GM18505 (cell line): Measurements from ENCODE around the gene SH3D19.
"Not testable (repeated sequence)": the region's sequence is repeated elsewhere in the genome, so short reads cannot be mapped to it uniquely, and the experiment has no call there.

ENCODE experiments used
- ATAC-seq: cut with Tn5 transposase; IDR thresholded peaks from one replicate; pipeline ENCODE4 v1.9.1; 2021; ENCODE audit not compliant: unreplicated experiment
- POLR2A ChIP-seq: IDR thresholded peaks from 4 replicates; pipeline ENCODE4 v1.6.1; 2011; ENCODE audit warnings: borderline replicate concordance; ENCODE audit not compliant: insufficient read depth, insufficient read length; ENCODE audit errors: extremely low read depth

Gene SH3D19

DNA sequence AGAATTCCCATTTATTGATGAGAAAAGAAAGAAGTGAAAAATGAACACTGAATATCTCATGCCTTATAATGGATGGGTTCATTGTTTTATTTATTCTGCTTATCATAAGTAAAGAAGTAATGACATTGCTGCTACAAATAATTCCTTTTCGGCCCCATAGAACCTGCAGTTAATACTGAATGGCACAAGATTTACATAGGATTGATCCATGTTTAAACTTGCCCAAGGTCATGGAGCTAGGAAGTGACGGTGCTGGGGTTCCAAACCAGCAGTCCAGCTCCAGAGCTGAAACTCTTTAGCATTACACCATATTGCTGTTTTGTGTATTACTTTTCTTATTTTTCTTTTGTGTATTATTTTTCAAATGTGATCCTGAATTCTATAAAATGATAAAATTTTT is 78.7 kb downstream of the SH3D19 start:
- ATAC-seq = no peak
- no peak for TF ChIP-seq POLR2A

DNA sequence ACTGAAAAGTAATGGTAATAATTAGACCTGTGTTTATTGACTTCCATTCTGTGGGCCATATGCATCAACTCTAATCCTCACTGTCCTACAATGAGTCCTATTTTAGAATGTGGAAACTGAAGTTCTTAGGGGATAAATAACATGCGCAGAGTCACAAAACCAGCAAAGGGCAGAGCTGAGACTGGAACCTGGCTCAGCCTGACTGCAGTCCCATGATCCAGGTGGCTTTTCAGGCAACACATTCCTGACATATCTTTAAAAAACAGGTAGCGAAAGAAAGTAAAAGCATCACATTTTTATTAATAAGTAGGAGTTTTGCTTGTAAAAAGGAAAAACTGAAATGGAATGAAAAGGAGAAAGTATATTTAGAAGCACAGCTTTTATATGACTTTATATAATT is 83.1 kb downstream of the SH3D19 start:
- no peak for TF ChIP-seq POLR2A

DNA sequence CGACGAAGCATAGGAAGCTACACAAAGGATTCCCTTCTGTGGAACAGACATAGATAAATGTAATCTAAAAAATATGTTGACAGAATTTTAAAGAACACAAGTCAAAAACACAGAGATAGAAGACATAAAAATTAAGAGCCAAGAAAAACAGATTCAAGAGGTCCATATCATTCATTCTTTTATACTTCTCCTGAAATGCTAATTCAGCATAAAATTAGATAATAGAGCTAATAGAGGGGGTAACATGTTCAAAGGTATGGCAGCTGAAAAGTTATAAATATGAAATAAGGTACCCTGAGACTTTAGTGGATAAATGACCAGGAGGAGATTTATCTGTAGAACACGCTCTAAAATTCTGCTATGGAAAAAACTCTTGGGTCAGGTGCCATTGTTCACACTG is 85.8 kb downstream of the SH3D19 start:
- no peak for TF ChIP-seq POLR2A
- ATAC-seq = no peak

More for the DNA sequence above, 83.1 kb downstream of the SH3D19 start:
- ATAC-seq = no peak

DNA sequence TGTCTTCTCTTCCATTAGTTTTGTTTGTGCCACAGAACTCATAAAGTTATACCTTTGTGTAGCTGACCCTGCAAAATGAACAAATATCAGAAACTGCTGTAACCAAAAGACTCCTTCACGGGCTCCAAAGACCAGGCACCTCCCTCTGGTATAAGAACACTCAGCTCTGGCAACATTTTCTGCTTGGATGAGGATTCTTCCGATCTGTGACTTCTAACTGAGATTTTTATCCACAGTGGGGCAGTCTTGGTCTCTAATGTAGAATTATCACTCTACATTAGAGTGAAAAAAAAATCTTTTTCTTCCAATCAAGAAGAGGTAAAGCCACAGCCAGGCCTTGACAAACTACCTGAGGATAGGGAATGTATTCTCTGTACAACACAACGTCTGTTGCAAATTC is 86.9 kb downstream of the SH3D19 start:
- no peak for ATAC-seq
- TF ChIP-seq POLR2A = no peak

DNA sequence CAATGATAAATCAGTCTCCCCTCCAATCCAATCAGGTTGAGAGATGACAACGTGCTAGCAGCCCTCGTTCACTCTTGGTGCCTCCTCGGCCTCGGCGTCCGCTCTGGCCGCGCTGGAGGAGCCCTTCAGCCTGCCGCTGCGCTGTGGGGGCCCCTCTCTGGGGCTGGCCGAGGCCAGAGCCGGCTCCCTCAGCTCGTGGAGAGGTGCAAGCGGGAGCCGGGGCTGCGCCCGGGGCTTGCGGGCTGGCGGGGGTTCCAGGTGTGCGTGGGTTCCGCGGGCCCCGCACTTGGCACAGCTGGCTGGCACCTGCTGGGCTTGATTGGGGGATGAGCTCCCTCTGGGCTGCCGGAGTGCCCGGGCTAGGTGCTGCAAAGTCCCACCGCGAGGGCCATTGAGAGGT is 89.4 kb downstream of the SH3D19 start:
- ATAC-seq = no peak
- no peak for TF ChIP-seq POLR2A

DNA sequence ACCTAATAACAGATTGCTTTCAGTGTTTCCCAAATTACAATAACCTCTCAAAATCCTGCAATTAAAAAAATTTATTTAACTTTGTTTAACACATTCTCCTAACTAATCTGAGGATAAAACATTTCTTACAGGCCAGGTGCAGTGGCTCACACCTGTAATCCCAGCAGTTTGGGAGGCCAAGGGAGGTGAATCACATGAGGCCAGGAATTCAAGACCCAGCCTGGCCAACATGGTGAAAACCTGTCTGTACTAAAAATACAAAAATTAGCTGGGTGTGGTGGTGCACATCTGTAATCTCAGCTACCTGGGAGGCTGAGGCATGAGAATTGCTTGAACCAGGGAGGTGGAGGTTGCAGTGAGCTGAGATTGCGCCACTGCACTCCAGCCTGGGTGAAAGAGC is 90.0 kb downstream of the SH3D19 start:
- ATAC-seq = not testable (repeated sequence)

DNA sequence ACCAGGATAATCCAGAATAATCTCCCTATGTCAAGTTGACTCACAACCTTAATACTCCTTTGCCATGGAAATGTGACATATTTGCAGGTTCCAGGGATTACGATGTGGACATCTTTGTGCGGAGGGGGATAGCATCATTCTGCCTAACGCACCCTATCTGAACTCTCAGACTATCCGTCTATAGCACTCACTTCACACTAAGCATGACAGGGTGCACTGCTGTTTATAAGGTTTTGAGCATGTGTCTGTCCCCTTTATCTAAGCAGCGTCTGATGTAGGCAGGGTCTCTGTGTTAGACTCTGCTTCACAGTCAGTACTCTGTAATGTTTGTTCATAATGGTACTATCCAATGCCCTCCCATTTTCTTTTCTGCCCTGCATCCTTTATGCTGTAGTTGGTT is 91.8 kb downstream of the SH3D19 start:
- no peak for ATAC-seq
- TF ChIP-seq POLR2A = no peak

DNA sequence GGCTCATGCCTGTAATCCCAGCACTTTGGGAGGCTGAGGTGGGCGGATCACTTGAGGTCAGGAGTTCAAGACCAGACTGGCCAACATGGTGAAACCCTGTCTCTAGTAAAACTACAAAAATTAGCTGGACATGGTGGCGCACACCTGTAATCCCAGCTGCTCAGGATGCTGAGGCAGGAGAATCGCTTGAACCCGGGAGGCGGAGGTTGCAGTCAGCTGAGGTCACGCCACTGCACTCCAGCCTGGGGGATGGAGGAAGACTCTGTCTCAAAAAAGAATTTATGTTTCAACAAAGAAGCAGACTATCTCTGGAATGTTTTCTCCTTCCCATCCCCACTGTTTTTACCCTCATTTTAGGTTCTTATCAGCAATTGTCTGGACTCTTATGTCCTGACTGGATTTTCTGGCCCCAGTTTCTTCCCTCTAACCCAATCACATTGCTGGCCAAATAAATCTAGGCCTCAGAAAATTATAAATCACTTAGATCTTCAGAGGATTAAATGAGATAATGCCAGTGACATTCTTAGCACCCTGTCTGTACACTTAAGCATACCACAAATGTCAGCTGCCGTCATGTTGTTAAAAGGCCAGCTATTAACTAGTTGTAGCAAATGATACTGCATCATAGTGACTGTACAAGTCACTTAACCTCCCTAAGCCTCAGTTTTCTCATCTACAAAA is 93.3 kb downstream of the SH3D19 start:
- no peak for TF ChIP-seq POLR2A
- no peak for ATAC-seq

DNA sequence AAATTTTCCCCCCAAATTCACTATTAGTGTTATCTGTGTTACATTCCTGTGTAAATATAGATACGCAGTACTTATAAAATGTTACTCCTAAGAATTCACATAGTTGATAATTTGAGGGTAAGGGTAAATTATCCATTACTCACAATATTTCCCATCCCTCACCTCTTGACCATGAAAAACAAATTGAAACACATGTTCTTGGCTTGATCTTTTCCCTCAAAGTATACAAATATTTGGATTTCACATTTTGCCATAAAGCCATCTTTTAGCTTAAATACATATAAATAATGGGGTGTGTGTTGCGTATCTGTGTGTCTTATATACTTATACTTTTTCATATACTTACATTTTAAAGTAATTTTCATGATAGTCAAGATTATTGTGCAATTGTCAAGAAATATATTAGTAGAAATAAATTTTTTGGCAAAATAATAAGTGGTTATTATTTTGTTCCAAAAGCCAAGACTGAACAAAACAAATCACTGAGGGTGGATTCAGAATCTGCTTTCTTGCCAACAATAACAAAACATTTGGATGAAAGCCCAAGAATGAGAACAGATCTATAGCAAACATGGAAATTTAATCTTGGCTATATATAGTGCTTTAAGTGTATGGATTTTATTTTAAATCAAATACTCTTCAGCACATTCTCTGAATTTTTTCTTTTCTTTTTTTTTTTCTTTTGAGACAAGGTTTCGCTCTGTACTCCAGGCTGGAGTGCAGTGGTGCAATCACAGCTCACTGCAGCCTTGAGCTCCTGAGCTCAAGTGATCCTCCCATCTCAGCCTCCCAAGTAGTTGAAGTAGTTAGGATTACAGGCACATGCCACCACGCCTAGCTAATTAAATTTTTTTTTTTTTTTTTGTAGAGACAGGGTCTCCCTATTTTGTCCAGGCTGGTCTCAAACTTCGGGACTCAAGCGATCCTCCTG is 97.0 kb downstream of the SH3D19 start:
- no peak for ATAC-seq

DNA sequence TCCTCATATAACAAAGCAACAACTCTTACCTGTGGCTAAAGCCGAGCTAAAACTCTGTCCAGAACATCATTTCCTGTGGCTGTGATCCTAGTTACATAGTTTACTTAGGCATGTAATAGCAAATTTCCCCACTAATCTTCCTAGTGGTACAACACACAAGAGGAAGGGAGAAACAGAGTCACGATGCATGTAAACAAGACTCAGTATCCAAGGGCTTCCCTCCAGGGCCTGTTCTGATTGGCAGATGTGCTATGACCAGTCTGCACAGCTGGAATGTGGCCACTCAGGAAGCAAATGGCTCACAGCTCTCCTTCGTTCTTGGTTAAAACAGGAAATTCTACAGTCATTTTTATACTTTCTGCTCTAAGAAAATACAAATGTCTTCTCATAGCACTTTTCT is 97.7 kb downstream of the SH3D19 start:
- TF ChIP-seq POLR2A = no peak
- ATAC-seq = no peak

More for the DNA sequence above, 97.0 kb downstream of the SH3D19 start:
- TF ChIP-seq POLR2A = no peak

DNA sequence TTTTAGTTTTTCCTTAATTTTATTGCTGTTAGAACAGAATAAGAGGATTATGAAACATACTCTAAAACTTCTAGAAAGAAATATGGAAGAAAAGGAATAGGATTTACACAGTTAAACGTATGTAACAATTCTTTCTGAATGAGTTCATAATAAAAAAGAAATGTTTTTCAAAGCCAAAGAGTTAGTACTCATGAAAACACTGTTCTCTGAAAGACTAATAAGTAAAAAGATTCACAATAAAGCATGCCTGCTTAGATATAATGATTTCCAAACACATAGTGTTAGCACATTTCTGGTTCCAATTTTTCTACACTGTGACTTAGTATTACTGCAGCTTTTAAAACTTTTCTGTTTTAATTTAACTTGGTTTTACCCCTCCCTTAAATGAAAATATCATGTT is 98.2 kb downstream of the SH3D19 start:
- no peak for ATAC-seq
- no peak for TF ChIP-seq POLR2A

DNA sequence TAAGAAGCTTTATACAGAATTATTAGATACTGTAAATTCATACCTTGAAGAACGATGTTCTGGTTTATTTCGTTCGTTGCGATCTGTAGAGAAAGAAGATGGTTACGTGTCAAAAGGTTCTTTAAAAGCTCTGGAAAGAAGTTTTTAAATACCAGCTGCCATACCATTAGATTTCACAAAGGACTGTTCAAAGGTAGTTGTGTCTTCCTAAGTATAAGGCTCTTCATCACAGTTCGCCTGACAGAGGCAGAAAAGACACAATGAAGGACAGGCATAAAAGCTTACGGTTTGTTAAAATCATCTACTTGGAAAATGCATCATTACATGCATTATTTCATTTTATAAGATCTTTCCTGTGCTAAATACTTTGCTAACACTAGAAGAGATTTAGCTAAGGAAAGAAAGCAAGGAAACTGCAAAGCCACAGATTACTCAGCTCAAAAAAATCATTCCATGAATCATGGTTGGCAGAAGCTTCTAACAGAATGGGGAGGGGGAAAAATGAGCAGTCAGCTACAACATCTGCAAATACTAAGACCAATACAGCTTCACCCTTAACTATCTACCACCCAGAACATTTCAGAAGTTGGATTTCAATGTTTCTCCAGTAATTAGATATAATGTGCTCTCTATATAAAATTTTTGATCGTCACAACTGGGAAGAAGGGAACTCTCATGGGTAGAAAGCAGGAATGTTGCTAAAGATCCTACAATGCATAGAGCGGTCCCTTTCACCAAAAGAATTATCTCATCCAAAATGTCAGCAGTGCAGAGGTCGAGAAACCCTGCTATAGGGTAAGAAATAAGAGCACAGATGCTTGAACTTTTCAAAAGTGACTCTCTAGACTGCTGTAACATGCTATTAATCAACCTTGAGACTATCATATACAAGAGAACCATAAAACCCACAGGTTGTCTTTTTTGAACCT is 99.1 kb downstream of the SH3D19 start:
- ATAC-seq = no peak
- TF ChIP-seq POLR2A = no peak

DNA sequence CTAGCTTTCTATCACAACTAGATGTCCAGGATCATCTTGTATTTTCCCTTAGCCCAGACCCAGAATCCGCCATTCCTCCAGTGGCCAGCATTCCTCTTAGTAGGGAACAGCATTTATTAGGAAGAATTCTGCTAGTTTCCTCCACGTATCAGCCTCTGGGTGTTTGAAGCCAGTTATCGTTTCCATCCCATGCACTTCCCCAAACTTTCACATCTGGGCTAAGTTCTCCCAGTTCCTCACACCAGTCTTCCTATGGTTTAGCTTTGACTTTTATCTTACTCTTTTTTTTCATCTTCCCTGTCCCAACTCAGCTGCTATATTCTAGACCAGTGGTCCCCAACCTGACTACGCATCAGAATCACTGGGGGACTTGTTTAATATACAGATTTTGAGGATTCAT is 101.9 kb downstream of the SH3D19 start:
- TF ChIP-seq POLR2A = no peak
- ATAC-seq = no peak
